ENCODE results near the gene ARSI. TPM values are rescaled to one million over a fixed set of nuclear protein-coding genes. Genes with fewer than 3 reads are reported as not detected.

ARSI gene
- total RNA-seq = 1.7 TPM

GRCh38 chr5:150302301-150303069, at the start of gene ARSI:
Gene ARSI (minus strand): TSS chr5:150302905. CDS start chr5:150302373, 532 bp downstream.
- ATAC-seq = peak; percentile 12

DNA sequence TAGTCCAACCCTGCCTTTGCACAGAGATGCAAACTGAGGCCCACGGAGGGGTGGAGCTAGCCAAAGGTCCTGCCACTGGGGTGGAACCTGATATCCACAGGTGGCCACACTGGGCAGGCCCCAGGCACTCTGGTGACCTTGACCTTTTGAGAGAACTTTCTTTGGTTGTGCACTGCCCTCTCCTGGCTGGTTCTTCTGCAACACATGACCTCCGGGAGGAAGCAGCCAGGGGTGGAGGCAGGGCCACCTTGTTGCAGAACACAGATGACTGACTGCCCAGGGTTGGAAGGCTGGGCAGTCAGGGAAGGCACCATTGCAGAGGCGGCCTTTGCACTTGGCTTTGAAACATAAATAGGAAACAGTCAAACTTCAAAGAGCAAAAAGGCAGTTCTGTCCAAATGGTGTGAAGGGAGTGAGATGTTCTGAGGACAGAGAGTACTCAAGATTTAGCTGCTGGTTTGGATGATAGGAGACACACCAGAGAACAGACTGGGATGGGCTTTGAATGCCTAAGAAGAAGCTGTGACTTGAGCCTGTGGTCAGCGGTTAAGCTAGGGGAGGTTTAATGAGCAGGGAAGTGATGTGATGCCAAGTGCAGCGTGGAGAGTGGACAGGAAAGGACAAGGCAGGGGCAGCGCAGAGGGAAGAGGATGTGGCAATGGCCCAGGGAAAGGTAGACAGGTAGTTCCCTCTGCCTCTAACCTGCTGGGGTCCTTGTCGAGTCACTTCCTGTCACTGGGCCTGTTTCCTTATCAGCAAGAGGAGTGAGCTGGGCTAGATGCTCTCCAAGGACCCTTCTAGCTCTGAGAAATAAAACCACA, 48.0 kb upstream of the ARSI start:
- ATAC-seq = peak; percentile 87

DNA sequence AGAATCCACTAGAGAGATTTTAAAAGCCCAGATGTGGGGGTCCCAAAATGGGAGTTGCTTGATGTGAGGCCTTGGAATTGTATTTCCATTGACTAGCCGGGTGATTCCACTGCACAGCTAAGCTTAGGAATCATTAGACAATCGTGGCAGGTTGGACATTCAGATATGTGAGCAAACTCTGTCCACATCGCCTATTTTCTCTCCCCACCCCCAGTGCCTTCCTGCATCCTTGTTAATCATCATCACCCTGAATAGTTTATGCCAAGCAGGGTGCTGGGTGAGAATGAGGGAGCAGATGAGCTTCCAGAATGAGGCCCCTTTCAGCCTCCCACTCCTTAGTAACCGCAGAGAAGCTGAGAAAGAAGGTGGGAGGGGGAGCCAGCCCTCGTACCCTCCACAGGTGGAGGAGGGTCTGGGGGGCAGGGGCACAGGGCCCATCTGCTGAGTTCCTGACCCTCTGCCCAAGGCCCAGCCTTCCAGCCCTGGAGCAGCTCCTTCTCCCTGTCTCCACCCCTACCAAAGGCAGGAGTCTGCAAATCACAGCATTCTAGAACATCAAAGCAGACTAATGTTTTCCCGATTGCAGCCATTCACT, 47.1 kb upstream of the ARSI start:
- no peak for ATAC-seq

DNA sequence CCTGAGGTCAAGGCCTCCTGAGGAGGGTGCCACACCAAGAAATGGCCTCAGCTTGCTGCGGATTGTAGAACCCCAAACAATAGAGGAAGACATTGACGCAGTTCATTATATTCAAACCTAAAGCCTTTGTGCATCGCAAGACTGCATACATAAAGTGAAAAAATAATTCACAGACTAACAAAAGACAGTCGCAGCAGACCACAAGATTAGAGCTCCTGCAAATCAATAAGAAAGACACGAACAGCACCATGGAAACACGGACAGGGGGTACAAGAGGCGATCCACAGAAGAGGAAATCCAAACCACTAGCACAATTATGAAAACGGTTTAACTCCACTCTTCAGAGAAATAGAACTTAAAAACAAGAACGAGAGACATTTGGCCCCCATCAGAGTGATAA, 44.7 kb upstream of the ARSI start:
- ATAC-seq = no peak

GRCh38 chr5:150347003-150347402, 44.3 kb upstream of the ARSI start:
- ATAC-seq = no peak

GRCh38 chr5:150346592-150346991, 43.9 kb upstream of the ARSI start:
- ATAC-seq = no peak

GRCh38 chr5:150345716-150346115, 43.0 kb upstream of the ARSI start:
- no peak for ATAC-seq

GRCh38 chr5:150343994-150344631, 41.4 kb upstream of the ARSI start:
- ATAC-seq = no peak

GRCh38 chr5:150342583-150342982, 39.9 kb upstream of the ARSI start:
- ATAC-seq = no peak

DNA sequence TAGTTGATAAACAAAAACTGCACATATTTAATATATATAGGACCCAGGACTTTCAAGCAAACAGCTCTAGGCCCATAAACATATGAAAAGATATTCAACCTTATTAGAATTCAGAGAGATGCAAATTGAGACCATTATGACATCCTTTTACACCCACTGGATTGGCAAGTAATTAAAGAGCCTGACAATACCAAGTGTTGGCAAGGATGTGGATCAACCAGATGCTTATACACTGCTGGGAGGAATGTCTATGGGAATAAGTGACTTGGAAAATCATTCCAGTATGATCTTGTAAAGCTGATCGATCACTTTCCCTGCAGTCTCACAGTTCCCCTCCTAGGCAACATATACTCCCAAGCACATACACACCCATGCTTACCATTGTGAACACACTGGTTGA, 39.3 kb upstream of the ARSI start:
- no peak for ATAC-seq

- no peak for ATAC-seq
These were observed 38.6 kb upstream of the ARSI start for GRCh38 chr5:150341331-150341730.

DNA sequence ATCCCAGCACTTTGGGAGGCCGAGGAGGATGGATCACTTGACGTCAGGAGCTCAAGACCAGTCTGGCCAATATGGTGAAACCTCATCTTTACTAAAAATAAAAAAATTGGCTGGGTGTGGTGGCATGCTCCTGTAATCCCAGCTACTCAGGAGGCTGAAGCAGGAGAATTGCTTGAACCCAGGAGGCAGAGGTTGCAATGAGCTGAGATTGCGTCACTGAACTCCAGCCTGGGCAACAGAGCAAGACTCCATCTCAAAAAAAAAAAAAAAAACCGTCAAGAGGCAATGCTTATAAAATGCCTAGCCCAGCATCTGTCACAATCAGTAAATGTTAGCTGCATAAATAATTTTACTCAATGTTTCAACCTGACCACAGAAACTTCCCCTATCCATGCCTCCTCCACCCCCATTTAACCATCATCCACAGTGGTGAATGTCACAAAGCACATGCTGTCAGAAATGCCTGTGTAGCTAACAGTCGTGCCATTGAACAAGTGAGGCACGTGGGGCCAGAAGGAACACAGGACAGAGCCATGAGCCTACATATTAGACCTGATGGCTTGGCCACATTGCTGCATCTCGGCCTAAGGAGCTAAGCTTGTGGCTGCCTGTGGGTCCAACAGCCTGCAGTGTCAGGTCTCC, 38.0 kb upstream of the ARSI start:
- no peak for ATAC-seq

GRCh38 chr5:150339841-150340240, 37.1 kb upstream of the ARSI start:
- no peak for ATAC-seq

- no peak for ATAC-seq
These were observed 36.5 kb upstream of the ARSI start for GRCh38 chr5:150339165-150339564.

GRCh38 chr5:150338546-150338945, 35.8 kb upstream of the ARSI start:
- ATAC-seq = no peak

- no peak for ATAC-seq
These were observed 33.1 kb upstream of the ARSI start for GRCh38 chr5:150335778-150336177.

- ATAC-seq = no peak
These were observed 30.7 kb upstream of the ARSI start for GRCh38 chr5:150333400-150333799.

- no peak for ATAC-seq
These were observed 27.5 kb upstream of the ARSI start for GRCh38 chr5:150329881-150330876.

DNA sequence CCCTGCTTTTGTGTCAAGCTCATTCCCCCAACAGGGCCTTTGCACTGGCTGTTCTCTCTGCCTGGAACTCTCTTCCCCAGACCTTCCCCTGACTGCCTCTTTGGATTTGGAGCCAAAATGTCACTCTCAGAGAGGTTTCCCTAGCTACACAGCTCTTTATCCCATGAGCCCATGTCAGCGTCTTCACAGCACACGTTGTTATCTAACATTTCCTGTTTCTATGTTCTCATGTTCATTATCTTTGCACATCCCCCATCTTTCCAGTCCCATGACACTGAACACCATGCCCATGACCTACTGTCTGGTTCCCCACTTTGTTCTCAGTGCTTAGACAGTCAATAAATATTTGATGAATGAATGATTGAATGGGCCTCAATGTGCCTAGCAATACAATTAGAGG, 26.3 kb upstream of the ARSI start:
- no peak for ATAC-seq

GRCh38 chr5:150328515-150328914, 25.8 kb upstream of the ARSI start:
- no peak for ATAC-seq

DNA sequence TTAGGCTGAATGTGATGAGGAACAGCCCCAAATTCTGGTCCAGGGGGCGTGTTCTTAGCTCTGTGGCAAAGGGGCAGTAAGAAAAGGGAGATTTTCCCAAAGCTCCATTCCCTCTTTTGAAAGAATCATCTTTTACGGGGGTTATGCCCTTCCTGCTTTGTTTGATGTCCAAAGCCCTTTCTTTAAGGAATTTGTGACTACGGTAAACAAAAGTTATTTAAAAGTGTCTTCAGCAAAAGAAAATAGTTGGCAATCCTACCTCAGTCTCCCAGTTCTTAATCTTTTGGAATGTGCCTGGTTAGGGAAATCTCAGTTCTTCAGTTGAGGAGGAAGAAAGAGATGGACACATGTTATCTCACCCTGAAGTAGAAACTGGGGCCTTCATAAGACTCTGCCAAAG, 24.4 kb upstream of the ARSI start:
- no peak for ATAC-seq
